CD14-positive monocyte (primary cell): ENCODE measurements around the gene RTL10. TPM values are rescaled to one million over a fixed set of nuclear protein-coding genes. Genes with fewer than 3 reads are reported as not detected.

Experiments
- DNase-seq, 3 donors: peaks; one replicate each; pipeline ENCODE4 v3.0.0-alpha.2; 2011 to 2022
- H2AFZ ChIP-seq: 2 replicates; pipeline ENCODE4 v1.6.0; 2012; ENCODE audit warnings: mild to moderate bottlenecking, low read depth, low read length, inconsistent platforms; ENCODE audit not compliant: insufficient read depth, poor library complexity, severe bottlenecking
- H3K27ac ChIP-seq, 2 donors: 1 replicate in 1 of 2; 2 replicates in 1 of 2; pipeline ENCODE4 v1.5.1; 2012 to 2013; ENCODE audit warnings: low read length in 2 of 2, control low read depth in 1 of 2, inconsistent platforms in 1 of 2, low read depth in 1 of 2, mild to moderate bottlenecking in 1 of 2
- H3K27me3 ChIP-seq, 2 donors: one replicate each; pipeline versions ENCODE4 v1.6.0 to v1.6.1; 2011 to 2013; ENCODE audit warnings: low read length in 2 of 2; ENCODE audit not compliant: control insufficient read depth in 2 of 2, insufficient read depth in 2 of 2
- H3K36me3 ChIP-seq, 2 donors: replicated peaks in 1 of 2; 1 replicate in 1 of 2; 2 replicates in 1 of 2; pipeline versions ENCODE4 v1.5.1 to v1.6.1; 2012 to 2013; ENCODE audit warnings: low read length in 2 of 2, control low read depth in 1 of 2, inconsistent platforms in 1 of 2, mild to moderate bottlenecking in 1 of 2; ENCODE audit not compliant: insufficient read depth in 2 of 2, control insufficient read depth in 1 of 2
- H3K4me1 ChIP-seq, 2 donors: 1 replicate in 1 of 2; 2 replicates in 1 of 2; pipeline versions ENCODE4 v1.5.1 to v1.6.1; 2012 to 2013; ENCODE audit warnings: low read length in 2 of 2, control low read depth in 1 of 2, inconsistent platforms in 1 of 2, mild to moderate bottlenecking in 1 of 2, moderate library complexity in 1 of 2; ENCODE audit not compliant: insufficient read depth in 2 of 2, control insufficient read depth in 1 of 2
- H3K4me2 ChIP-seq: replicated peaks from 2 replicates; pipeline ENCODE3; 2012; ENCODE audit warnings: low read length, moderate library complexity, mild to moderate bottlenecking; ENCODE audit not compliant: poor library complexity, severe bottlenecking; ENCODE audit errors: extremely low read depth
- H3K4me3 ChIP-seq, 3 experiments: fragments of 200-600 bp in 1 of 3; sonication (generic) in 1 of 3; replicated peaks in 1 of 3; 1 replicate in 2 of 3; 2 replicates in 1 of 3; pipeline ENCODE4 v1.5.1; 2011 to 2013; ENCODE audit warnings: low read length in 3 of 3, mild to moderate bottlenecking in 3 of 3, control low read depth in 2 of 3, low read depth in 2 of 3, inconsistent platforms in 1 of 3, moderate library complexity in 1 of 3
- H3K79me2 ChIP-seq: 2 replicates; pipeline ENCODE4 v1.6.0; 2012; ENCODE audit warnings: mild to moderate bottlenecking, control low read depth, inconsistent platforms, low read length, moderate library complexity; ENCODE audit not compliant: insufficient read depth
- H3K9ac ChIP-seq: 2 replicates; pipeline ENCODE4 v1.6.0; 2017; ENCODE audit warnings: low read length, mild to moderate bottlenecking; ENCODE audit not compliant: insufficient read depth, poor library complexity, severe bottlenecking
- H3K9me3 ChIP-seq, 2 donors: replicated peaks in 1 of 2; 1 replicate in 1 of 2; 2 replicates in 1 of 2; pipeline versions ENCODE4 v1.5.1 to v1.6.1; 2012 to 2013; ENCODE audit warnings: low read length in 2 of 2, control low read depth in 1 of 2; ENCODE audit not compliant: control insufficient read depth in 1 of 2, insufficient read depth in 1 of 2
- H4K20me1 ChIP-seq: 2 replicates; pipeline ENCODE4 v1.6.0; 2012; ENCODE audit warnings: mild to moderate bottlenecking, low read length, control low read depth, moderate library complexity; ENCODE audit not compliant: insufficient read depth
- H3K27ac Mint-ChIP-seq, 7 donors: one replicate each; pipeline ENCODE4 v1.8.0; 2020; ENCODE audit warnings: mild to moderate bottlenecking in 7 of 7, mixed read lengths in 7 of 7, moderate library complexity in 6 of 7, inconsistent platforms in 2 of 7
- H3K27me3 Mint-ChIP-seq, 3 donors: one replicate each; pipeline ENCODE4 v1.8.0; 2021 to 2022; ENCODE audit warnings: low read depth in 3 of 3, mild to moderate bottlenecking in 3 of 3, mixed read lengths in 3 of 3, moderate library complexity in 3 of 3, inconsistent platforms in 1 of 3
- H3K36me3 Mint-ChIP-seq, 2 donors: one replicate each; pipeline ENCODE4 v1.8.0; 2020; ENCODE audit warnings: mixed read lengths in 2 of 2, inconsistent platforms in 1 of 2, mild to moderate bottlenecking in 1 of 2
- H3K4me1 Mint-ChIP-seq: one replicate; pipeline ENCODE4 v1.8.0; 2020; ENCODE audit warnings: mild to moderate bottlenecking, mixed read lengths
- H3K4me3 Mint-ChIP-seq, 2 donors: one replicate each; pipeline ENCODE4 v1.8.0; 2020; ENCODE audit warnings: mild to moderate bottlenecking in 2 of 2, mixed read lengths in 2 of 2, moderate library complexity in 1 of 2
- H3K9me3 Mint-ChIP-seq, 7 donors: one replicate each; pipeline ENCODE4 v1.8.0; 2020 to 2022; ENCODE audit warnings: mixed read lengths in 7 of 7, mild to moderate bottlenecking in 6 of 7, moderate library complexity in 6 of 7, inconsistent platforms in 2 of 7
- CTCF ChIP-seq: fragments of 200-600 bp; IDR thresholded peaks from one replicate; pipeline ENCODE4 v1.8.0; 2022; ENCODE audit warnings: antibody characterized with exemption, mild to moderate bottlenecking
- WGBS: methylation state at CpG from one replicate; pipeline ENCODE4 v1.1.5; 2013; ENCODE audit warnings: missing lambda C conversion rate; ENCODE audit not compliant: insufficient coverage; 5-methylcytosine and 5-hydroxymethylcytosine counted together
- intact Hi-C, 2 donors: fragments of 100-400 bp; cut with micrococcal nuclease; formaldehyde crosslinking; loops; one replicate each; pipeline versions ENCODE4 v1.15.0 to v1.15.1; 2023
- polyA plus RNA-seq, 3 donors: library from polyadenylated mRNA; depleted of rRNA in 1 of 3; unstranded in 2 of 3; stranded (reverse) in 1 of 3; fragments of 300-500 nt in 2 of 3; fragments of >200 nt in 1 of 3; fragmentation: Illumina TruSeq in 2 of 3; gene quantifications; 1 replicate in 2 of 3; 2 replicates in 1 of 3; pipeline ENCODE4 v1.2.3, GENCODE V29; 2012 to 2021

RTL10 gene
- polyA plus RNA-seq, 3 donors: 1.4 to 6.5 (median 1.5) TPM

- no peaks in the 10 kb centered on the region for H3K36me3 ChIP-seq
- Mint-ChIP-seq H3K27ac (no peak overlapping the region), H3K36me3 (peaks cover 2 to 4% of the 10 kb centered on the region in 2 donors), H3K4me1 (peaks cover 10% of the 10 kb centered on the region), H3K4me3 (no peak overlapping the region), H3K9me3 (peaks cover 0 to 7% (median 4%) of the 10 kb centered on the region in 7 donors), H3K27me3 (no peaks in the 10 kb centered on the region)
- no peak overlapping the region for H2AFZ ChIP-seq
- H3K79me2 ChIP-seq: no peaks in the 10 kb centered on the region
- H3K9ac ChIP-seq: no peak overlapping the region
- H3K27me3 ChIP-seq: no peaks in the 10 kb centered on the region
- H3K4me1 ChIP-seq: peaks cover 5 to 7% of the 10 kb centered on the region in 2 donors
- no peaks in the 10 kb centered on the region for H4K20me1 ChIP-seq
- no peak overlapping the region for H3K4me3 ChIP-seq
- no peak overlapping the region for H3K4me2 ChIP-seq
- no peak for TF ChIP-seq CTCF
- no peaks in the 10 kb centered on the region for H3K9me3 ChIP-seq
- intact Hi-C loops: no loop called here
- 30% methylated on average over 16 of the region's 16 CpGs for WGBS
- H3K27ac ChIP-seq: no peak overlapping the region
- DNase-seq: no peak
Measured at GRCh38 chr22:19824212-19824925, 30.3 kb downstream of the RTL10 start.

- H2AFZ ChIP-seq: no peak overlapping the region
- Mint-ChIP-seq H3K4me1 (peaks cover 10% of the 10 kb centered on the region), H3K27me3 (no peaks in the 10 kb centered on the region), H3K9me3 (peaks cover 0 to 7% (median 4%) of the 10 kb centered on the region in 7 donors), H3K27ac (no peak overlapping the region), H3K4me3 (no peak overlapping the region), H3K36me3 (peaks cover 2 to 4% of the 10 kb centered on the region in 2 donors)
- H4K20me1 ChIP-seq: no peaks in the 10 kb centered on the region
- DNase-seq: no peak
- no peak overlapping the region for H3K27ac ChIP-seq
- intact Hi-C loops: no loop called here
- H3K4me2 ChIP-seq: no peak overlapping the region
- peaks cover 5 to 7% of the 10 kb centered on the region in 2 donors for H3K4me1 ChIP-seq
- no peaks in the 10 kb centered on the region for H3K79me2 ChIP-seq
- no peaks in the 10 kb centered on the region for H3K27me3 ChIP-seq
- WGBS: 76% methylated on average over 8 of the region's 9 CpGs
- no peaks in the 10 kb centered on the region for H3K9me3 ChIP-seq
- TF ChIP-seq CTCF: no peak
- H3K36me3 ChIP-seq: no peaks in the 10 kb centered on the region
- no peak overlapping the region for H3K9ac ChIP-seq
- H3K4me3 ChIP-seq: no peak overlapping the region
Measured at GRCh38 chr22:19823902-19824211, 30.8 kb downstream of the RTL10 start.
